ENCODE measurements around the gene BEST3. TPM values are rescaled to one million over a fixed set of nuclear protein-coding genes. Genes with fewer than 3 reads are reported as not detected.
A peak's percentile ranks its signal among the peaks of the same experiment; 100 is the strongest.

The BEST3 gene
- polyA plus RNA-seq, 3 donors: not detected

- Histone ChIP-seq H3K36me3 (replicated peaks in 1 of 2; ENCODE audit: control insufficient read depth in 1 of 2, insufficient read depth in 2 of 2, low read length in 2 of 2) (no peaks in the 10 kb centered on the region), H3K4me2 (replicated peaks; ENCODE audit: extremely low read depth, low read length, poor library complexity, severe bottlenecking) (no peak overlapping the region), H3K27ac (ENCODE audit: low read depth in 1 of 2, low read length in 2 of 2) (no peak overlapping the region), H3K9ac (ENCODE audit: insufficient read depth, low read length, poor library complexity, severe bottlenecking) (no peak overlapping the region), H3K4me3 (replicated peaks in 1 of 3; ENCODE audit: low read depth in 2 of 3, low read length in 3 of 3) (no peak overlapping the region), H2AFZ (ENCODE audit: insufficient read depth, low read depth, low read length, poor library complexity, severe bottlenecking) (no peak overlapping the region), H3K79me2 (ENCODE audit: insufficient read depth, low read length) (no peaks in the 10 kb centered on the region), H4K20me1 (ENCODE audit: insufficient read depth, low read length) (no peaks in the 10 kb centered on the region), H3K27me3 (ENCODE audit: control insufficient read depth in 2 of 2, insufficient read depth in 2 of 2, low read length in 2 of 2) (no peaks in the 10 kb centered on the region), H3K9me3 (replicated peaks in 1 of 2; ENCODE audit: control insufficient read depth in 1 of 2, insufficient read depth in 1 of 2, low read length in 2 of 2) (no peaks in the 10 kb centered on the region), H3K4me1 (ENCODE audit: control insufficient read depth in 1 of 2, insufficient read depth in 2 of 2, low read length in 2 of 2) (no peaks in the 10 kb centered on the region)
- DNase-seq: no peak
- intact Hi-C loops (cut with micrococcal nuclease): no loop called here
- Mint-ChIP-seq H3K9me3 (peaks cover 0 to 5% (median 0%) of the 10 kb centered on the region in 7 donors), H3K4me3 (no peak overlapping the region), H3K27me3 (ENCODE audit: low read depth in 3 of 3) (peaks cover 1 to 5% (median 3%) of the 10 kb centered on the region in 3 donors), H3K4me1 (no peaks in the 10 kb centered on the region), H3K36me3 (no peaks in the 10 kb centered on the region), H3K27ac (peak overlapping the region in 1 of 7 donors; percentile 40)
- TF ChIP-seq CTCF (IDR thresholded peaks at IDR 0.05): no peak
- WGBS (ENCODE audit: insufficient coverage): 94% methylated on average over 5 of the region's 6 CpGs
Observed at GRCh38 chr12:69642531-69642930, 56.6 kb downstream of the BEST3 start.

- H3K27ac ChIP-seq (ENCODE audit: low read depth in 1 of 2, low read length in 2 of 2): no peak overlapping the region
- no peaks in the 10 kb centered on the region for H3K27me3 ChIP-seq (ENCODE audit: control insufficient read depth in 2 of 2, insufficient read depth in 2 of 2, low read length in 2 of 2)
- H3K9me3 ChIP-seq (replicated peaks in 1 of 2; ENCODE audit: control insufficient read depth in 1 of 2, insufficient read depth in 1 of 2, low read length in 2 of 2): no peaks in the 10 kb centered on the region
- WGBS (ENCODE audit: insufficient coverage): 97% methylated on average over 7 of the region's 7 CpGs
- no peak for DNase-seq
- no peaks in the 10 kb centered on the region for H3K36me3 Mint-ChIP-seq
- no peak overlapping the region for H3K4me3 Mint-ChIP-seq
- intact Hi-C loops (cut with micrococcal nuclease): no loop called here
- H3K4me2 ChIP-seq (replicated peaks; ENCODE audit: extremely low read depth, low read length, poor library complexity, severe bottlenecking): no peak overlapping the region
- H3K27me3 Mint-ChIP-seq (ENCODE audit: low read depth in 3 of 3): peaks cover 1 to 4% (median 3%) of the 10 kb centered on the region in 3 donors
- H3K9me3 Mint-ChIP-seq: peaks cover 0 to under 1% (median 0%) of the 10 kb centered on the region in 7 donors
- H3K4me1 ChIP-seq (ENCODE audit: control insufficient read depth in 1 of 2, insufficient read depth in 2 of 2, low read length in 2 of 2): no peaks in the 10 kb centered on the region
- H2AFZ ChIP-seq (ENCODE audit: insufficient read depth, low read depth, low read length, poor library complexity, severe bottlenecking): no peak overlapping the region
- H3K4me1 Mint-ChIP-seq: no peaks in the 10 kb centered on the region
- H3K9ac ChIP-seq (ENCODE audit: insufficient read depth, low read length, poor library complexity, severe bottlenecking): no peak overlapping the region
- no peaks in the 10 kb centered on the region for H4K20me1 ChIP-seq (ENCODE audit: insufficient read depth, low read length)
- H3K4me3 ChIP-seq (replicated peaks in 1 of 3; ENCODE audit: low read depth in 2 of 3, low read length in 3 of 3): no peak overlapping the region
- H3K27ac Mint-ChIP-seq: no peak overlapping the region
- no peaks in the 10 kb centered on the region for H3K36me3 ChIP-seq (replicated peaks in 1 of 2; ENCODE audit: control insufficient read depth in 1 of 2, insufficient read depth in 2 of 2, low read length in 2 of 2)
- no peaks in the 10 kb centered on the region for H3K79me2 ChIP-seq (ENCODE audit: insufficient read depth, low read length)
- no peak for TF ChIP-seq CTCF (IDR thresholded peaks at IDR 0.05)
Observed at GRCh38 chr12:69641546-69641945, 57.6 kb downstream of the BEST3 start.
